ENCODE results near the gene EVC. TPM values are rescaled to one million over a fixed set of nuclear protein-coding genes. Genes with fewer than 3 reads are reported as not detected.

EVC gene
- total RNA-seq = 16.8 and 126 TPM in 2 replicates

DNA sequence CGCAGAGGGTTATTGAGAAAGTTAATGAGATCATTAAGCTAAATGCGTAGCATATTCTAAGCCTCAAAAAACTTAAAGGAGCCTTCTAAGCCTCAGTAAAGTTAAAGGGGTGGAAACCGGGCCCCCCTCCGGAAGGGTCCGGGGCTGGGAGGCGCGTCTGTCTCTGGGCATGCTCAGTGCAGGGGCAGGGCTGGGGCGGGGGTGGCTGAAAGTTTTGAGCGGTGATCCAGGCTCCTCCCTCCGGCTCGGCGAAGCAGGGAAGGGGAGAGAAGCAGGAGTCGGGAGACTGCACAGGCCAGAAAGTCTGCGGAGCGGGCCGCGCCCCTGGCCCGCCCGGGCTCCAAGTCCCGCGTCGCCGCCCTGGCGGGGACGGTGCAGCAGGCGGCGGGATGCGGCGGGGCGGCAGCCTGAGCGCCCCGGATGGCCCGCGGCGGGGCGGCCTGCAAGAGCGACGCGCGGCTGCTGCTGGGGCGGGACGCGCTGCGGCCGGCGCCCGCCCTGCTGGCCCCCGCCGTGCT, at the start of gene EVC:
Gene EVC, plus strand, starts transcription at position 241 of the 518 bp plus-strand sequence. Its CDS starts 180 bp downstream, at position 421.
- peak; percentile 60 for DNase-seq (ENCODE audit: low read depth)

GRCh38 chr4:5661237-5661636, 49.8 kb upstream of the EVC start:
- no peak for DNase-seq (ENCODE audit: low read depth)

GRCh38 chr4:5662555-5662954, 48.4 kb upstream of the EVC start:
- no peak for DNase-seq (ENCODE audit: low read depth)

DNA sequence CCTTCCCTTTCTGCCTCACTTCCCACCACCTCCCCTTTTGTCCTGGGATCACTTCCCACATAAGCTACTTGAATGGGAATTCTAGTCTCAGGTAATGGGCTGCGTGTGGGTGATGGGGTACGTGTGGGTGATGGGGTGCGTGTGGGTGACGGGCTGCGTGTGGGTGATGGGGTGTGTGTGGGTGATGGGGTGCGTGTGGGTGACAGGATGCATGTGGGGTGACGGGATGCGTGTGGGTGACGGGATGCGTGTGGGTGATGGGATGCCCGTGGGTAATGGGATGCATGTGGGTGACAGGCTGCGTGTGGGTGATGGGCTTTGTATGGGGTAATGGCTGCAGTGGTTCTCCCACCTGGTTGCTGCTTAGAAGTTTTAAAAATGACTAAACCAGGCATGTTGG, 46.2 kb upstream of the EVC start:
- DNase-seq (ENCODE audit: low read depth) = no peak

DNA sequence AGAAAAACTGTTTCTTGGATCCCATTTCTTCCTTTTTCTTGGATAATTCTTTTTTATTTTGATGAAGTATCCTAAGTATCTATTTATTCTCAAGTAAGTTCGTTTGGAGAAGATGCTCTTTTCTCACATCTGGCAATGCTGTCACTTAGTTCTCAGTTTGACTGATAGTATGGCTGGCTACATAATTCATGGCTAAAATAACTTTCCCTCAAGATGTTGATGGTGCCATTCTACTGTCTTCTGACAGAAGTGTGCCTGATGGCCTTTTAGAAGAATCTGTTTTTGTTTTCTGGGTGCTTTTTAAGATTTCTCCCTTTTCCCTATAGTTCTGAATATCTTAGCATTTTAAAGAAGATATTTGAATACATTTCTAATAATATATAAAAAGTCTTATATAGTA, 44.3 kb upstream of the EVC start:
- DNase-seq (ENCODE audit: low read depth) = no peak

GRCh38 chr4:5676763-5677162, 34.2 kb upstream of the EVC start:
- DNase-seq (ENCODE audit: low read depth) = no peak

DNA sequence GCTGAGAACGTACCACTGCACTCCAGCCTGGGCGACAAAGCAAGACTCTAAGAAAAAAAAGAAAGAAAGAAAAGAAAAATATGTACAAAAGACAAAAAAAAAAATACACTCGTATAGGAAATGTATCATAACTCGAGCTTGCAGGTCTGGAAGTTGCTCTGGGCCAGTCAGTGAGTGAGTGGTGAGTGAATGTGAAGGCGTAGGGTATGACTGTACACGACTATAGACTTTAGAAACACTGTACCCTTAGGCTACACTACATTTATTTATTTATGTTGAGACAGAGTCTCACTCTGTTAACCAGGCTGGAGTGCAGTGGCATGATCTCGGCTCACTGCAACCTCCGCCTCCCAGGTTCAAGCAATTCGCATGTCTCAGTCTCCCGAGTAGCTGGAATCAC, 32.0 kb upstream of the EVC start:
- no peak for DNase-seq (ENCODE audit: low read depth)

DNA sequence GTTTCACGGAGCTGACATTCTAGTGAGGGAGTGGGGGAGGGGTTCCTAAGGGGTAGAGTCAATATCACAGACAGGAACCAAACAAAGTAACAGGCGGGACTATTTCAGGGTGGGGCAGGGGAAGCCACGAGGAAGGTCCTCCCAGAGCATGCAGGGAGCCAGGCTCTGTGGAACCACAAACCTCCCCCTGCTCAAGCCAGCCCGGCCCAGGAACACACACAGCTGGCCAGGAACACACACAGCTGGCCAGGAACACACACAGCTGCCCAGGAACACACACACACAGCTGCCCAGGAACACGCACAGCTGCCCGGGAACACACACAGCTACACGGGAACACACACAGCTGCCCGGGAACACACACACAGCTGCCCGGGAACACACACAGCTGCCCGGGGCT, 27.4 kb upstream of the EVC start:
- DNase-seq (ENCODE audit: low read depth) = no peak

- no peak for DNase-seq (ENCODE audit: low read depth)
Measured at GRCh38 chr4:5685296-5685695, 25.7 kb upstream of the EVC start.

DNA sequence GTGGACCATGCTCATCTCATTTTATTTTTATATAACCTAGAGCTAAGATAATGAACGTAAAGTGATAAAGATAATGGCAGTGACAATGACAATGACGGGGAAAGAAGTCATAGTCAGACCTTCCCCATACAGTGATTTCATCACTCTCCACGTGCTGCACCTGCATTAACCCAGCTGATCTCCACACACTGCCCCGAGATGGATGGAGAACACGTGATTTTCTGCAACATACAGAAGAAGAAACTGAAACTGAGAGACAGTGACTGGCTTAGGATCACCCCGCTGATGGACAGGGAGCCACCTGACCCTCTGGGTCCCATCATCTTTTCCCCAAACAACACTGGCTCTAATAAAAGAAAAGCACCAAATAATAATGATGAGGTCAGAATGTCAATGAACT, 24.7 kb upstream of the EVC start:
- no peak for DNase-seq (ENCODE audit: low read depth)

DNA sequence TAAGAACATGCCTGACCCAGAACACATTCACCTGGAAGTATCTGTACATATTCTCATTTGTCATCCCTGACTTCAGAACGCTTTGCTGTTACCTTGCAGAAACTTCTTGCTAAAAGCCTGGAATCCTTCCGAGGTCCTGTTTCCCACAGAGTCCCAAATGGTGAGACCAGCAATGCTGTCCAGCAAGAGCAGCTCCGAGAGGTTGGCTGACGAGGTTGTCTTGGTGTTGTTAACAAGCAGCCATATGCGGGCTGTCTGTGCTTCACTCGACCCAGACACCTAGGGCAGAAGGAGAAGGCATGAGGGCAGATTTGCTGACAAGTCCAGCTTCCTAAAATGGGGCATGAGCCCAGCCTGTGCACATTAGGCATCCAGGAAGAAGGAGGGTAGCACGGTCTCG, 21.9 kb upstream of the EVC start:
- no peak for DNase-seq (ENCODE audit: low read depth)

GRCh38 chr4:5691491-5692132, 19.4 kb upstream of the EVC start:
- DNase-seq (ENCODE audit: low read depth) = no peak

DNA sequence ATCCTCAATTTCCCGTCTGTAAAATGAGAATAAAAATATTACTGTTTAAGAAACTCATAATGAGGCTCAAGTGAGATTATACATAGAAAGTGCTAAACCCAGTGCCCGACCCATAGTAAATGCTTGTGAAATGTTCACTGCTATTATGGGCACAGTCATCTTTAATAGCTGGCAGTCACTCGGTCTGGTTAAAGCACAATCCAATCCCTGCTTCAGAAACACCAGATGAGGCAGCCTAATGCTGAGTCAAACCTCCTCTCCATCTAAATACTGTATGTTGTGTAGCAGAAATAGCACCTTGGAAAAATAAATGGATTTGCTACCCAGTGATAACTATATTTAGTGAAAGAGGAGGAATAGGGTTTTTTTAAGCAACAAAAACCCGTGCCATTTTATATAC, 17.1 kb upstream of the EVC start:
- peak; percentile 33 for DNase-seq (ENCODE audit: low read depth)

GRCh38 chr4:5696341-5696740, 14.7 kb upstream of the EVC start:
- DNase-seq (ENCODE audit: low read depth) = no peak

- DNase-seq (ENCODE audit: low read depth) = no peak
Measured at GRCh38 chr4:5700459-5700858, 10.5 kb upstream of the EVC start.

- DNase-seq (ENCODE audit: low read depth) = no peak
Measured at GRCh38 chr4:5701971-5702370, 9.0 kb upstream of the EVC start.

GRCh38 chr4:5703831-5704230, 7.2 kb upstream of the EVC start:
- no peak for DNase-seq (ENCODE audit: low read depth)

GRCh38 chr4:5704276-5704675, 6.7 kb upstream of the EVC start:
- no peak for DNase-seq (ENCODE audit: low read depth)

GRCh38 chr4:5705647-5706320, 5.2 kb upstream of the EVC start:
- DNase-seq (ENCODE audit: low read depth) = no peak

DNA sequence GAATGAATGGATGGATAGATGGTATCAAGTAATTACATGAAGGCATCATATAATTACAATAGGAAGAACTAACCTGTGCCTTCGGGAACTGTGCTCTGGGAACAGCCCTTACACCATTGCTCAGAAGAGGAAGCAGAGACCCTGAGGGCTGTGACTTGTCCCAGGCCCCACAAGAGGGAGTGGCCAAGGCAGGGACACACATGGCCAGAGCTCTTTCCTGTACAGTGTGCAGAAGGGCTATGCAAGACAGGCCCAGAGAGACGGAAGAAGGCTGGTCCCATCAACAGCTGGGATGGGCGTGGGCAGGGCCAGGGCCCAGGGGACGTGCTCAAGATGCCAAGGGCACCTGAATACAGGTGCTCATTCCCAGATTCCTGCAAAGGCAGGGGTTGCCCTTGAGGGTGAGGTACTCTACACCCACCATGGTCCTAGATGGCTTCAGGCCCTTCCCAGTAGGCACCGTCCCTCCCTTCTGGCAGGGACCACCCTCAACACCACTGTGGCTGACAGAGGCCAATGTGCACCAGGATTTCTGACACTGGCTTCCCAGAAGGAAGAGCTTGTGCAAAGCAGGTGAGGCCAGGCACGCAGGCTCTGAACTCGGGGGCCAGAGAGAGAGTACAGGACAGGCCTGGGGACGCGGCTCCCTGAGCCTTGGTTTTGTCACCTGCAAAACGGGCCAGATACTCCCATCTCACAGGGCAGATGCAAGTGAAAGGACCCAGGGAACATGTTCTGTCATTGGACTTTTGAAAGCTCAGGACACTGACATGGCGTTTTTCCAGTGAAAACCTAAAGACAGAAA, 4.3 kb upstream of the EVC start:
- DNase-seq (ENCODE audit: low read depth) = no peak

DNA sequence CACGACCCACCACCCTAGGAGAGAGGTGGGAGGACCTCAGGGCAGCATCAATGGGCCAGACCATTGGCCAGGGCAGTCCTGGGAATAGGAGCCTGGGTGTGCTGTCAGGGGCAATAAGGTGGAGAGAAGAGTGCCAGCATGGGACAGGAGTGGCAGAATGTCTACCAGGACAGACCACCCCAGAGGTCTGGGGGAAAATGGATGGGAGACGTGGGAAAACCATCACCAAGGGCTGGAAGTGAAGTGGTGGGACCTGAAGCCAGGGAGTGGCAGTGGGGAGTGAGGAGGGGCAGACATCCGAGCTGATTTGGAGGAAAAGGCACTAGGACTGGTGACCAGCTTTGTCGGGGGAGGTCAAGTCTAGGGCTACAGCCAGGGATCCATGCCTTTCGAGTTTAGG, 3.6 kb upstream of the EVC start:
- no peak for DNase-seq (ENCODE audit: low read depth)

GRCh38 chr4:5707778-5708448, 3.1 kb upstream of the EVC start:
- no peak for DNase-seq (ENCODE audit: low read depth)

Data from renal cortical epithelial cell (primary cell).